HUES6 (cell line): ENCODE data around the gene PLCH2.
"Not testable (repeated sequence)": the region's sequence is repeated elsewhere in the genome, so short reads cannot be mapped to it uniquely, and the experiment has no call there.

Source experiments
- H3K27ac ChIP-seq: 2 replicates; pipeline ENCODE4 v1.7.0; 2013; ENCODE audit warnings: low read depth, mild to moderate bottlenecking, low read length, inconsistent platforms
- H3K27me3 ChIP-seq: 2 replicates; pipeline ENCODE4 v1.6.1; 2013; ENCODE audit warnings: low read length; ENCODE audit not compliant: control insufficient read depth, insufficient read depth
- H3K36me3 ChIP-seq: 2 replicates; pipeline ENCODE4 v1.6.1; 2013; ENCODE audit warnings: low read length; ENCODE audit not compliant: control insufficient read depth, insufficient read depth
- H3K4me1 ChIP-seq: 2 replicates; pipeline ENCODE4 v1.6.1; 2013; ENCODE audit warnings: low read length; ENCODE audit not compliant: control insufficient read depth, insufficient read depth
- H3K4me3 ChIP-seq: 2 replicates; pipeline ENCODE4 v1.5.1; 2013; ENCODE audit warnings: low read depth, low read length
- H3K9ac ChIP-seq: one replicate; pipeline ENCODE4 v1.6.1; 2013; ENCODE audit warnings: mild to moderate bottlenecking, low read length
- H3K9me3 ChIP-seq: 2 replicates; pipeline ENCODE4 v1.6.1; 2013; ENCODE audit warnings: low read depth, low read length; ENCODE audit not compliant: control insufficient read depth, insufficient read depth

Gene PLCH2

GRCh38 chr1:2449636-2450454, 26.2 kb upstream of the PLCH2 start:
- Histone ChIP-seq H3K9me3 (no peaks in the 10 kb centered on the region), H3K4me1 (peaks cover 29% of the 10 kb centered on the region), H3K36me3 (no peaks in the 10 kb centered on the region), H3K27me3 (peaks cover 31% of the 10 kb centered on the region), H3K9ac (no peak overlapping the region), H3K27ac (no peak overlapping the region), H3K4me3 (no peak overlapping the region)

- H3K9ac ChIP-seq: no peak overlapping the region
- peaks cover 12% of the 10 kb centered on the region; the same call in 1 of the 2 replicates for H3K27me3 ChIP-seq
- H3K36me3 ChIP-seq: no peaks in the 10 kb centered on the region
- H3K9me3 ChIP-seq: no peaks in the 10 kb centered on the region
- no peak overlapping the region for H3K4me3 ChIP-seq
- no peak overlapping the region for H3K27ac ChIP-seq
- peaks cover 25% of the 10 kb centered on the region for H3K4me1 ChIP-seq
Observed at GRCh38 chr1:2451741-2452140, 24.3 kb upstream of the PLCH2 start.

DNA sequence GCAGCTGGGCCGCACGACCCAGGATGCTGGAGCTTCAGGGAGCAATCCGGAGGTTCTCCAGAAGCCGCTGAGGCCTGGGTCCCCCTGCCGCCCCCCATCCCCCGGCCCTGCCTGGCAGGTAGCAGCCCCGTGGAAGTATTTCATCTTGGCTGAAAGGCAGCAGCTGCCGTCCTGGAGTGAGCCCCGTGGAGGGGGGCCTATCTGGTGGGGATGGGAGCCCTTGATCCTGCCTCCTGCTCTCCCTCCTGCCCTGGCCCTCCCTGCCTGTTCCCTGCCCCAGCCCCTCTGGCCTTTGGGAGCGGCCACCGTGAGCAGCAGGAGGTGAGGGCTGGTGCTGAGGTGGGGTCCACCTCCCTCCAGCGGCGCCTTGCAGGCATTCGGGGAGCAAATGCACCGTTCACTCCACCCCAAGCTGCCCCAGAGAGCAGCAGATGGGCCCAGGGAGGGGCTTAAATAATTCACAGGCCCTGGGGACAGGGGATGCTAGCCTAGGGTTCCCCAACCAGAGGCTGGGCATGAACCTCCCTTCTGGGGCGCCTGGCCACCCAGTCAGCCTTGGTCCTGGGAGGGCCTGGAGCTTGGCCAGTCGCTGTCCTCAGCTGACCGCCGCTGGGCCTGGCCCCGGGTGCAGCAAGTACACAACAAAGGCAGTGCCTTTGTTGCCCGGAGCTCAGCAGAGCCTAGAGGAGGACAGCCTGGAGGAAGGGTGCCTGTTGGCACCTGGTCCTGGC, 23.7 kb upstream of the PLCH2 start:
- Histone ChIP-seq H3K4me3 (no peak overlapping the region), H3K9ac (no peak overlapping the region), H3K27me3 (peaks cover 6% of the 10 kb centered on the region; the same call in 1 of the 2 replicates), H3K4me1 (peaks cover 18% of the 10 kb centered on the region; the same call in 1 of the 2 replicates), H3K27ac (no peak overlapping the region), H3K36me3 (no peaks in the 10 kb centered on the region), H3K9me3 (no peaks in the 10 kb centered on the region)

- Histone ChIP-seq H3K36me3 (no peaks in the 10 kb centered on the region), H3K27me3 (peaks cover under 1% of the 10 kb centered on the region; the same call in 1 of the 2 replicates), H3K4me3 (no peak overlapping the region), H3K4me1 (peaks cover 13% of the 10 kb centered on the region; the same call in 1 of the 2 replicates), H3K27ac (no peak overlapping the region), H3K9me3 (no peaks in the 10 kb centered on the region), H3K9ac (no peak overlapping the region)
Observed at GRCh38 chr1:2452932-2453315, 23.2 kb upstream of the PLCH2 start.

DNA sequence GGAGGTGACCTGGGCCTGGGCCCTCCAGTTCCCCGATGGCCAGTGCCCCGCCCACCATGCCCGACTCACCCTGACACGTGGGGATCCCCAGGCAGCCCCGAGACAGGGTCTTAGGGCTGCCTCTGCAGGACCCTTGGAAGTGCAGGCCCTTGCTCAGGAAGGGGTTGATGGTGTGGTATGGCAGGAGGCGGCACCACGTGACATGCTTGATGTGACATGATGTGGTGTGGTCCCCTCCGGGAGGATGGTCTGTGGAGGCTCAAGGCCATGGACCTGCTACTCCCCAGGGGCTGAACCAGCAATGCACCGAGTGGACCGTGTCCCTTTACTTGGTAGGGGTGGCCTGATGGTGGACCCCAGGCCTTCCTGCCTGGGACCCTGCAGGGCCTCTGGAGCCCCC, 21.9 kb upstream of the PLCH2 start:
- Histone ChIP-seq H3K27ac (no peak overlapping the region; the same call in 1 of the 2 replicates), H3K4me1 (peaks cover 5% of the 10 kb centered on the region; the same call in 1 of the 2 replicates), H3K27me3 (no peaks in the 10 kb centered on the region), H3K9ac (no peak overlapping the region), H3K9me3 (no peaks in the 10 kb centered on the region), H3K36me3 (no peaks in the 10 kb centered on the region), H3K4me3 (no peak overlapping the region)

DNA sequence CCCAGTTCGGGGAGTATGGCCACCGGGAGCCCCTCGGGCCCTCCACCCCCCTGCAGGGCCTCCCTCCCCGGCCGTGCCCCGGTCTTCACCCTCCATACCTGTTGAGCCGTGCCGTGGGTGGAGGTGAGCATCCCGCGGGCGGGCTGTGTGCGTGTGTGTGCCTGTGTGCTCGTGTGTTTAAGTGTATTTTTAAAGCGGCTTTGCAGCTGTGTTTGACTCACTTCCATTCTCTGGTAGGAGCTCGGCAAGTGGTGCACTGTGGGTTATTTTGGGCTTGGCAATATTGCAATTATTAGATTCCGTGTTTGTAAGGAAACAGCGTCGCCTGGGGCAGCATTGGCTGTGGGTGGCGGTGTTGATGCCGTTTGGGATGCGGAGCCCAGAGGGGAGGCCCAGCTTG, 20.3 kb upstream of the PLCH2 start:
- Histone ChIP-seq H3K9me3 (no peaks in the 10 kb centered on the region), H3K4me1 (peaks cover 5% of the 10 kb centered on the region; the same call in 1 of the 2 replicates), H3K36me3 (no peaks in the 10 kb centered on the region), H3K4me3 (no peak overlapping the region), H3K27ac (no peak overlapping the region), H3K9ac (no peak overlapping the region), H3K27me3 (no peaks in the 10 kb centered on the region)

DNA sequence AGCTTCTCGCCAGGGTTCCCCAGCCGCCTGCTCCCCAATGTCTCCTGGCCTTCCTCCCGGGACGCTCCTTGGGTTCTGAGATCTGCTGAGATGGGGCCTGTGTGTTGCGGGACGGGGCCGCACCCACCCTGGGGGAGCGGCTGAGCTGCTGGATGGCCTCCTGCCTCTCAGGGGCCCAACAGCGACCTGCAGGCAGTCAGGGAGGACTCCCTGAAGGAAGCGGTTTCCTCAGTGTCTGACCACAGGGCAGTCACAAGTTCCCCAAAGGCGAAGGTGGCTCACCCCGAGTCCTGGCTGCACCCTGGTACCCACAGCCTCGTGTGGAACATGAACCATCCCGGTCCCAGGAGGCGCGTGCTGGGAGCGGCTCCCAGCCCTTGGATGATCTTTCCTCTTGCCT, 18.6 kb upstream of the PLCH2 start:
- H3K9ac ChIP-seq: no peak overlapping the region
- peaks cover under 1% of the 10 kb centered on the region; the same call in 1 of the 2 replicates for H3K4me1 ChIP-seq
- no peaks in the 10 kb centered on the region for H3K36me3 ChIP-seq
- no peaks in the 10 kb centered on the region; the same call in 1 of the 2 replicates for H3K27me3 ChIP-seq
- H3K9me3 ChIP-seq: no peaks in the 10 kb centered on the region
- no peak overlapping the region for H3K27ac ChIP-seq
- H3K4me3 ChIP-seq: no peak overlapping the region

GRCh38 chr1:2458687-2459086, 17.4 kb upstream of the PLCH2 start:
- H3K9ac ChIP-seq: no peak overlapping the region
- H3K4me3 ChIP-seq: no peak overlapping the region
- no peaks in the 10 kb centered on the region for H3K9me3 ChIP-seq
- no peaks in the 10 kb centered on the region for H3K36me3 ChIP-seq
- no peaks in the 10 kb centered on the region for H3K4me1 ChIP-seq
- peaks cover 6% of the 10 kb centered on the region; the same call in 1 of the 2 replicates for H3K27me3 ChIP-seq
- no peak overlapping the region for H3K27ac ChIP-seq

- not testable (repeated sequence) for H3K27ac ChIP-seq, H3K9me3 ChIP-seq, H3K9ac ChIP-seq, H3K36me3 ChIP-seq, H3K4me3 ChIP-seq, H3K27me3 ChIP-seq, H3K4me1 ChIP-seq
Observed at GRCh38 chr1:2459102-2459753, 16.9 kb upstream of the PLCH2 start.

DNA sequence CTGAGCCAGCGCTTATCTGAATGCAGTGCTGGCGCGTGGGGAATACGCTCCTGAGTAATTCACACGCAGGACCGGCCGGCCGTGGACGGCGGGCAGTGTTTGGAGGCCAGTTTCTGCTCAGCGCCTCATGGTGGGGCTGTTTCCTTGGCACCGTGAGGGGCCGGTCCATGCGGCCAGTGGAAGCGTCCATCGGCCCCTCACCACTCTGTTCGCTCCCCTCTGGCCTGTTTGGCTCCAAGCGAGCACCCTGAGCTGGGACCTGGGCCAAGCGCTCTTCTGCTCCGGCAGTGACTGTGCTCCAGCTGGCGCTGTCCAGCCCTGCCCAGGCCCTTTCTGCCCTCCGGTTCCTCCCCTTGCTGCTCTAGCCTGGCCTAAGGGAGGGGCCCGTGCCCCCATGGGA, 16.3 kb upstream of the PLCH2 start:
- Histone ChIP-seq H3K27me3 (peaks cover 13% of the 10 kb centered on the region; the same call in 1 of the 2 replicates), H3K27ac (no peak overlapping the region), H3K4me3 (no peak overlapping the region), H3K9ac (no peak overlapping the region), H3K4me1 (no peaks in the 10 kb centered on the region), H3K9me3 (no peaks in the 10 kb centered on the region), H3K36me3 (no peaks in the 10 kb centered on the region)

DNA sequence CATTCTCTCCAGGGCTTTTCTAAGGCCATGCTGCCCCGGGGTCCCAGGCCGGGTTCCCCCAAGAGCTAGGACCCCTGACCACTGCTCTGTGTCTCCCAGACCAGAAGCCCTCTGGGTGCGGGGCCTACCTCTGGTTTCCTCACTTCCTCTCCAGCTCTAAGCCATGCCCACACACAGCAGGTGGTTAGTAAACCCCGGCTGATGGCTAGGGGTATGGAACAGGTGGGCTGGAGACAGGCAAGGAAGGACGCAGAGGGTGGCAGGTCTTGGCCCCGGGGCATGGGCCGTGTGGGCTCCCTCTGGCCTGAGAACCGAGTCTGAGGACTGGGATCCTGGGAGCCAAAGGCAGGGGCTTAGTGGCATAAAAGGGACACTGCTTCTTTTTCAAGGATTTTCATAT, 15.9 kb upstream of the PLCH2 start:
- Histone ChIP-seq H3K4me1 (no peaks in the 10 kb centered on the region), H3K9me3 (no peaks in the 10 kb centered on the region), H3K36me3 (no peaks in the 10 kb centered on the region), H3K4me3 (no peak overlapping the region), H3K27ac (no peak overlapping the region), H3K9ac (no peak overlapping the region), H3K27me3 (peaks cover 13% of the 10 kb centered on the region; the same call in 1 of the 2 replicates)
